Subcutaneous abdominal adipose tissue (tissue), 5 donors: ENCODE data around the gene CCDC167.

Experiments
- H3K27ac ChIP-seq: one replicate; pipeline ENCODE4 v1.7.0; 2013; ENCODE audit warnings: low read depth, mild to moderate bottlenecking, inconsistent platforms, low read length, moderate library complexity
- H3K27me3 ChIP-seq, 5 donors: one replicate each; pipeline ENCODE4 v1.7.0; 2013; ENCODE audit warnings: low read length in 5 of 5, inconsistent platforms in 1 of 5; ENCODE audit not compliant: control insufficient read depth in 5 of 5, insufficient read depth in 4 of 5
- H3K36me3 ChIP-seq, 5 donors: one replicate each; pipeline ENCODE4 v1.7.0; 2013; ENCODE audit warnings: low read length in 5 of 5; ENCODE audit not compliant: control insufficient read depth in 5 of 5, insufficient read depth in 5 of 5
- H3K4me1 ChIP-seq, 5 donors: one replicate each; pipeline ENCODE4 v1.7.0; 2013; ENCODE audit warnings: low read length in 5 of 5, mild to moderate bottlenecking in 3 of 5, moderate library complexity in 1 of 5; ENCODE audit not compliant: control insufficient read depth in 5 of 5, insufficient read depth in 5 of 5
- H3K4me3 ChIP-seq, 5 donors: one replicate each; pipeline ENCODE4 v1.7.0; 2013; ENCODE audit warnings: low read length in 5 of 5, low read depth in 1 of 5
- H3K9ac ChIP-seq, 5 donors: one replicate each; pipeline ENCODE4 v1.7.0; 2013; ENCODE audit warnings: low read length in 5 of 5, mild to moderate bottlenecking in 4 of 5, moderate library complexity in 3 of 5
- H3K9me3 ChIP-seq, 5 donors: one replicate each; pipeline ENCODE4 v1.7.0; 2013; ENCODE audit warnings: low read length in 5 of 5; ENCODE audit not compliant: control insufficient read depth in 5 of 5
- donor health status: healthy.
- donor health status: healthy.
- donor health status: healthy.
- donor health status: healthy.
- donor health status: healthy.

Gene CCDC167

GRCh38 chr6:37521674-37522073 is 22.0 kb upstream of the CCDC167 start:
- no peak overlapping the region for H3K9ac ChIP-seq
- H3K4me1 ChIP-seq, result peaks cover 3 to 10% (median 6%) of the 10 kb centered on the region in 5 donors

GRCh38 chr6:37520926-37521325 is 21.2 kb upstream of the CCDC167 start:
- Histone ChIP-seq H3K9ac (no peak overlapping the region), H3K4me1 (peaks cover 3 to 16% (median 12%) of the 10 kb centered on the region in 5 donors), H3K9me3 (no peaks in the 10 kb centered on the region), H3K36me3 (no peaks in the 10 kb centered on the region), H3K4me3 (no peak overlapping the region), H3K27me3 (peaks cover 6 to 15% (median 9%) of the 10 kb centered on the region in 5 donors), H3K27ac (no peak overlapping the region)

More at GRCh38 chr6:37521674-37522073, 22.0 kb upstream of the CCDC167 start:
- H3K36me3 ChIP-seq, result no peaks in the 10 kb centered on the region
- no peak overlapping the region for H3K27ac ChIP-seq
- no peak overlapping the region for H3K4me3 ChIP-seq
- H3K27me3 ChIP-seq, result peaks cover 6 to 12% (median 11%) of the 10 kb centered on the region in 5 donors
- H3K9me3 ChIP-seq, result no peaks in the 10 kb centered on the region

GRCh38 chr6:37519461-37519860 is 19.8 kb upstream of the CCDC167 start:
- Histone ChIP-seq H3K36me3 (no peaks in the 10 kb centered on the region), H3K4me1 (peaks cover 3 to 20% (median 14%) of the 10 kb centered on the region in 5 donors), H3K9ac (no peak overlapping the region), H3K9me3 (no peaks in the 10 kb centered on the region), H3K27ac (no peak overlapping the region), H3K27me3 (peaks cover 6 to 22% (median 9%) of the 10 kb centered on the region in 5 donors), H3K4me3 (no peak overlapping the region)

- no peak overlapping the region for H3K9ac ChIP-seq
- H3K4me3 ChIP-seq, result no peak overlapping the region
- peaks cover 3 to 20% (median 14%) of the 10 kb centered on the region in 5 donors for H3K4me1 ChIP-seq
- peaks cover 10 to 30% (median 14%) of the 10 kb centered on the region in 5 donors for H3K27me3 ChIP-seq
- H3K9me3 ChIP-seq, result no peaks in the 10 kb centered on the region
- H3K36me3 ChIP-seq, result no peaks in the 10 kb centered on the region
- no peak overlapping the region for H3K27ac ChIP-seq
Measured at GRCh38 chr6:37518116-37518515, 18.4 kb upstream of the CCDC167 start.

- Histone ChIP-seq H3K4me3 (no peak overlapping the region), H3K36me3 (no peaks in the 10 kb centered on the region), H3K4me1 (peaks cover 3 to 20% (median 14%) of the 10 kb centered on the region in 5 donors), H3K9me3 (no peaks in the 10 kb centered on the region), H3K27me3 (peaks cover 12 to 32% (median 19%) of the 10 kb centered on the region in 5 donors), H3K27ac (no peak overlapping the region), H3K9ac (no peak overlapping the region)
Measured at GRCh38 chr6:37517411-37517812, 17.7 kb upstream of the CCDC167 start.

GRCh38 chr6:37516920-37517405 is 17.3 kb upstream of the CCDC167 start:
- H3K4me3 ChIP-seq, result no peak overlapping the region
- no peak overlapping the region for H3K9ac ChIP-seq

GRCh38 chr6:37516076-37516919 is 16.6 kb upstream of the CCDC167 start:
- H3K9ac ChIP-seq, result no peak overlapping the region
- H3K4me1 ChIP-seq, result peaks cover 3 to 20% (median 14%) of the 10 kb centered on the region in 5 donors
- H3K36me3 ChIP-seq, result no peaks in the 10 kb centered on the region
- H3K27me3 ChIP-seq, result peaks cover 18 to 40% (median 30%) of the 10 kb centered on the region in 5 donors
- no peak overlapping the region for H3K4me3 ChIP-seq
- H3K27ac ChIP-seq, result no peak overlapping the region
- no peaks in the 10 kb centered on the region for H3K9me3 ChIP-seq

More at GRCh38 chr6:37516920-37517405, 17.3 kb upstream of the CCDC167 start:
- no peaks in the 10 kb centered on the region for H3K36me3 ChIP-seq
- H3K27ac ChIP-seq, result no peak overlapping the region
- peaks cover 16 to 36% (median 23%) of the 10 kb centered on the region in 5 donors for H3K27me3 ChIP-seq
- peaks cover 3 to 20% (median 14%) of the 10 kb centered on the region in 5 donors for H3K4me1 ChIP-seq
- H3K9me3 ChIP-seq, result no peaks in the 10 kb centered on the region

- no peak overlapping the region for H3K27ac ChIP-seq
- no peaks in the 10 kb centered on the region for H3K9me3 ChIP-seq
- no peak overlapping the region for H3K4me3 ChIP-seq
- no peak overlapping the region for H3K9ac ChIP-seq
- H3K36me3 ChIP-seq, result no peaks in the 10 kb centered on the region
- H3K27me3 ChIP-seq, result peaks cover 18 to 38% (median 28%) of the 10 kb centered on the region in 5 donors
- H3K4me1 ChIP-seq, result peaks cover 3 to 20% (median 14%) of the 10 kb centered on the region in 5 donors
Measured at GRCh38 chr6:37515712-37516075, 16.0 kb upstream of the CCDC167 start.

- Histone ChIP-seq H3K36me3 (no peaks in the 10 kb centered on the region), H3K27ac (no peak overlapping the region), H3K27me3 (peaks cover 18 to 37% (median 27%) of the 10 kb centered on the region in 5 donors), H3K9me3 (no peaks in the 10 kb centered on the region), H3K9ac (no peak overlapping the region), H3K4me1 (peaks cover 3 to 20% (median 14%) of the 10 kb centered on the region in 5 donors), H3K4me3 (no peak overlapping the region)
Measured at GRCh38 chr6:37514837-37515236, 15.1 kb upstream of the CCDC167 start.

GRCh38 chr6:37514321-37514771 is 14.7 kb upstream of the CCDC167 start:
- peaks cover 18 to 37% (median 27%) of the 10 kb centered on the region in 5 donors for H3K27me3 ChIP-seq
- H3K9ac ChIP-seq, result no peak overlapping the region
- no peaks in the 10 kb centered on the region for H3K9me3 ChIP-seq
- H3K4me1 ChIP-seq, result peaks cover 3 to 20% (median 14%) of the 10 kb centered on the region in 5 donors
- no peak overlapping the region for H3K4me3 ChIP-seq
- H3K27ac ChIP-seq, result no peak overlapping the region
- no peaks in the 10 kb centered on the region for H3K36me3 ChIP-seq
